ENCODE data around the gene DHX16.

GRCh38 chr6:30721198-30722024 lies 48.6 kb upstream of the DHX16 start:
- no peak for TF ChIP-seq EZH2 (IDR thresholded peaks at IDR 0.05)
- TF ChIP-seq CTCF (IDR thresholded peaks at IDR 0.05), result peak; percentile 48

All from neural progenitor cell (in vitro differentiated cells).